NB4 (cell line): ENCODE data around the gene LIMK2.

ENCODE experiments used
- POLR2A ChIP-seq: IDR thresholded peaks from 2 replicates; pipeline ENCODE4 v1.6.1; 2011; ENCODE audit warnings: mild to moderate bottlenecking; ENCODE audit not compliant: insufficient read length; ENCODE audit errors: extremely low read depth
- TF ChIP-seq, protein P1 (sequence below): IDR thresholded peaks from one replicate; pipeline ENCODE4 v1.5.1; 2012; ENCODE audit warnings: low read depth, low read length

DNA sequence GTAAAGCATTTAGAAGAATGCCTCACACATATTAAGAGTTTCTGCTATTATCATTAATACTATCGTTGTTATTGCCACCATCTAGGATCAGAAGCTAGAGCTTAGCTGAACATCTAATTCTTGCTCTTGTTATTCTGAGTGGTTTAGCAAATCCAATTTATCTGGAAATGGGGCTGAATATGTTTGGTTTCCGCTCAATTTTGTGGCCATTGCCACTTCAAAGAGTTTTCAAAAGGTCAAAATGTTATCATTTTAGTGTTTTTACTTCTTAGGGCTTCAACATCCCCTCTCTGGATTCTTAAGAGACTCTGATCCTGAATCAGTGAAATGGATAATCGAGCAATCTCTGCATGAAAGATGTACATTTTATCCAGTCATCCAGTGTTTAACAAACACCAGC is 90.4 kb downstream of the LIMK2 start:
- no peak for TF ChIP-seq POLR2A
- TF ChIP-seq, protein P1, sequence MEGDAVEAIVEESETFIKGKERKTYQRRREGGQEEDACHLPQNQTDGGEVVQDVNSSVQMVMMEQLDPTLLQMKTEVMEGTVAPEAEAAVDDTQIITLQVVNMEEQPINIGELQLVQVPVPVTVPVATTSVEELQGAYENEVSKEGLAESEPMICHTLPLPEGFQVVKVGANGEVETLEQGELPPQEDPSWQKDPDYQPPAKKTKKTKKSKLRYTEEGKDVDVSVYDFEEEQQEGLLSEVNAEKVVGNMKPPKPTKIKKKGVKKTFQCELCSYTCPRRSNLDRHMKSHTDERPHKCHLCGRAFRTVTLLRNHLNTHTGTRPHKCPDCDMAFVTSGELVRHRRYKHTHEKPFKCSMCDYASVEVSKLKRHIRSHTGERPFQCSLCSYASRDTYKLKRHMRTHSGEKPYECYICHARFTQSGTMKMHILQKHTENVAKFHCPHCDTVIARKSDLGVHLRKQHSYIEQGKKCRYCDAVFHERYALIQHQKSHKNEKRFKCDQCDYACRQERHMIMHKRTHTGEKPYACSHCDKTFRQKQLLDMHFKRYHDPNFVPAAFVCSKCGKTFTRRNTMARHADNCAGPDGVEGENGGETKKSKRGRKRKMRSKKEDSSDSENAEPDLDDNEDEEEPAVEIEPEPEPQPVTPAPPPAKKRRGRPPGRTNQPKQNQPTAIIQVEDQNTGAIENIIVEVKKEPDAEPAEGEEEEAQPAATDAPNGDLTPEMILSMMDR: no peak
